HCT116 (cell line): Measurements from ENCODE around the gene BBS4. TPM values are rescaled to one million over a fixed set of nuclear protein-coding genes. Genes with fewer than 3 reads are reported as not detected.

Source experiments
- ATAC-seq: fragments of 200-7000 bp; cut with Tn5 transposase; 2 replicates; pipeline ENCODE4 v1.9.1; 2020; ENCODE audit warnings: mild to moderate bottlenecking, moderate library complexity
- BruUV-seq: library from RNA; stranded (reverse); fragments of 400-500 nt; replicated peaks from 2 replicates; lab custom pipeline; 2021; lab: Mats Ljungman, UMichigan
- CTCF ChIA-PET: fragments of 300-600 bp; sonication (Branson Sonifier 250); formaldehyde crosslinking; loops from one replicate; lab custom pipeline; 2021; ENCODE audit warnings: antibody characterized with exemption; lab: Charles Lee
- POLR2A ChIA-PET: fragments of 300-600, 350-600 bp; sonication (Branson Sonifier 250); formaldehyde crosslinking; loops from one replicate; lab custom pipeline; 2021; ENCODE audit warnings: antibody characterized with exemption; lab: Charles Lee
- RAD21 ChIA-PET, 2 experiments: fragments of 300-600 bp; sonication (Branson Sonifier 250); formaldehyde crosslinking; loops; one replicate each; lab custom pipeline; 2023; ENCODE audit warnings: low total read pairs in 2 of 2; ENCODE audit not compliant: uncharacterized antibody in 2 of 2, unreplicated experiment in 2 of 2, low non-redundant PET in 1 of 2; lab: Charles Lee
- DNase-seq: peaks from one replicate; pipeline ENCODE4 v3.0.0-alpha.2; 2010; ENCODE audit warnings: low read depth, low spot score
- H2AFZ ChIP-seq: fragments of 200-600 bp; shearing (Covaris generic), sonication (generic); 2 replicates; pipeline ENCODE4 v1.6.1; 2017; ENCODE audit warnings: low read depth, mixed run types, mixed read lengths, antibody characterized with exemption, low read length; ENCODE audit not compliant: poor library complexity, severe bottlenecking
- H3K27ac ChIP-seq: 2 replicates; pipeline ENCODE4 v1.5.1; 2012; ENCODE audit warnings: low read depth, low read length
- H3K27me3 ChIP-seq: fragments of 200-600 bp; sonication (generic); 2 replicates; pipeline ENCODE4 v1.6.1; 2016; ENCODE audit warnings: mixed run types, low read length, mixed read lengths; ENCODE audit not compliant: insufficient read depth
- H3K36me3 ChIP-seq, 2 experiments: fragments of 200-500 bp in 1 of 2; fragments of 200-600 bp in 1 of 2; sonication (Bioruptor generic) in 1 of 2; sonication (generic) in 1 of 2; 2 replicates each; pipeline versions ENCODE4 v1.5.1 to v1.6.1; 2014 to 2016; ENCODE audit warnings: low read length in 2 of 2, inconsistent platforms in 1 of 2, mixed read lengths in 1 of 2, mixed run types in 1 of 2; ENCODE audit not compliant: insufficient read depth in 2 of 2, control insufficient read depth in 1 of 2
- H3K4me1 ChIP-seq, 2 experiments: fragments of 200-600 bp in 1 of 2; sonication (generic) in 1 of 2; 2 replicates each; pipeline versions ENCODE4 v1.5.1 to v1.6.1; 2012 to 2017; ENCODE audit warnings: low read length in 2 of 2, inconsistent platforms in 1 of 2, mild to moderate bottlenecking in 1 of 2, mixed read lengths in 1 of 2, mixed run types in 1 of 2, moderate library complexity in 1 of 2; ENCODE audit not compliant: insufficient read depth in 2 of 2, control insufficient read depth in 1 of 2
- H3K4me2 ChIP-seq: fragments of 200-600 bp; sonication (generic); 2 replicates; pipeline ENCODE4 v1.6.1; 2017; ENCODE audit warnings: mixed run types, low read length, mixed read lengths
- H3K4me3 ChIP-seq, 2 experiments: fragments of 200-600 bp in 1 of 2; sonication (generic) in 1 of 2; replicated peaks in 1 of 2; 2 replicates each; pipeline ENCODE4 v1.5.1; 2011 to 2016; ENCODE audit warnings: low read length in 2 of 2, control low read depth in 1 of 2, low read depth in 1 of 2, mild to moderate bottlenecking in 1 of 2, mixed read lengths in 1 of 2, mixed run types in 1 of 2
- H3K79me2 ChIP-seq: fragments of 200-600 bp; sonication (generic); 2 replicates; pipeline ENCODE4 v1.6.1; 2017; ENCODE audit warnings: mild to moderate bottlenecking, mixed run types, low read length, moderate library complexity, mixed read lengths; ENCODE audit not compliant: insufficient read depth
- H3K9ac ChIP-seq: fragments of 200-600 bp; sonication (generic); 2 replicates; pipeline ENCODE4 v1.6.1; 2016; ENCODE audit warnings: low read length, mixed read lengths
- H3K9me2 ChIP-seq: fragments of 200-600 bp; sonication (generic), shearing (Covaris generic); 2 replicates; pipeline ENCODE4 v1.6.1; 2017; ENCODE audit warnings: mixed run types, mild to moderate bottlenecking, moderate library complexity; ENCODE audit not compliant: insufficient read depth
- H3K9me3 ChIP-seq, 2 experiments: fragments of 200-500 bp in 1 of 2; fragments of 200-600 bp in 1 of 2; sonication (Bioruptor generic) in 1 of 2; sonication (generic) in 1 of 2; 2 replicates each; pipeline ENCODE4 v1.6.1; 2014 to 2017; ENCODE audit warnings: low read length in 2 of 2, mixed read lengths in 2 of 2, inconsistent platforms in 1 of 2, low read depth in 1 of 2, mild to moderate bottlenecking in 1 of 2, mixed run types in 1 of 2, moderate library complexity in 1 of 2; ENCODE audit not compliant: control insufficient read depth in 1 of 2, insufficient read depth in 1 of 2
- H4K20me1 ChIP-seq: fragments of 200-600 bp; sonication (generic), shearing (Covaris generic); 2 replicates; pipeline ENCODE4 v1.6.1; 2017; ENCODE audit warnings: mixed run types, mild to moderate bottlenecking, moderate library complexity; ENCODE audit not compliant: insufficient read depth
- CBX3 ChIP-seq: IDR thresholded peaks from 2 replicates; pipeline ENCODE4 v1.6.1; 2012; ENCODE audit warnings: low read depth
- CEBPB ChIP-seq: IDR thresholded peaks from 2 replicates; pipeline ENCODE4 v1.6.1; 2012; ENCODE audit warnings: low read depth
- CTCF ChIP-seq, 3 experiments: fragments of 200-600 bp in 1 of 3; sonication (generic) in 1 of 3; IDR thresholded peaks in 2 of 3; conservative IDR thresholded peaks in 1 of 3; 2 replicates each; pipeline ENCODE4 v1.5.1; 2012 to 2017; ENCODE audit warnings: low read depth in 2 of 3, low read length in 2 of 3, antibody characterized with exemption in 1 of 3, borderline replicate concordance in 1 of 3, control low read depth in 1 of 3, mild to moderate bottlenecking in 1 of 3, mixed read lengths in 1 of 3, mixed run types in 1 of 3, moderate library complexity in 1 of 3; ENCODE audit not compliant: insufficient read depth in 1 of 3
- EGR1 ChIP-seq: IDR thresholded peaks from 2 replicates; pipeline ENCODE4 v1.6.1; 2012; ENCODE audit warnings: low read depth
- ELF1 ChIP-seq: IDR thresholded peaks from 2 replicates; pipeline ENCODE4 v1.6.1; 2012; ENCODE audit warnings: low read depth, borderline replicate concordance
- EZH2 ChIP-seq: fragments of 200-600 bp; sonication (generic); IDR thresholded peaks from 2 replicates; pipeline ENCODE4 v1.6.1; 2017; ENCODE audit warnings: antibody characterized with exemption, mixed run types
- FOSL1 ChIP-seq: IDR thresholded peaks from 2 replicates; pipeline ENCODE4 v1.6.1; 2012; ENCODE audit warnings: low read depth
- JUND ChIP-seq: IDR thresholded peaks from 2 replicates; pipeline ENCODE4 v1.6.1; 2012
- MAX ChIP-seq: IDR thresholded peaks from 2 replicates; pipeline ENCODE4 v1.6.1; 2012
- POLR2A ChIP-seq: IDR thresholded peaks from 2 replicates; pipeline ENCODE4 v1.7.0; 2011; ENCODE audit warnings: borderline replicate concordance; ENCODE audit not compliant: insufficient read depth, insufficient read length; ENCODE audit errors: extremely low read depth
- RAD21 ChIP-seq: IDR thresholded peaks from 2 replicates; pipeline ENCODE4 v1.6.1; 2012; ENCODE audit warnings: low read depth, mild to moderate bottlenecking
- ZBTB33 ChIP-seq: IDR thresholded peaks from 2 replicates; pipeline ENCODE4 v1.6.1; 2011; ENCODE audit warnings: mild to moderate bottlenecking, low read length, moderate library complexity; ENCODE audit not compliant: insufficient replicate concordance; ENCODE audit errors: extremely low read depth
- ZFX ChIP-seq: fragments of 450-650 bp; IDR thresholded peaks from 2 replicates; pipeline ENCODE4 v1.6.1; 2017
- ZNF274 ChIP-seq: fragments of 200-500 bp; sonication (Bioruptor generic); IDR thresholded peaks from 2 replicates; pipeline ENCODE4 v1.6.1; 2014; ENCODE audit warnings: mild to moderate bottlenecking, low read depth, low read length, inconsistent platforms
- intact Hi-C: fragments of 100-400 bp; cut with micrococcal nuclease; formaldehyde crosslinking; loops from 2 replicates; pipeline ENCODE4 v1.10.0; 2022
- total RNA-seq: library from RNA; stranded (reverse); gene quantifications from one replicate; pipeline ENCODE4 v1.2.1, GENCODE V29; 2021; ENCODE audit not compliant: unreplicated experiment

Gene BBS4
- total RNA-seq, 1 experiment from 2014 or later, result 10.0 TPM

- no peak for TF ChIP-seq ZBTB33
These were observed 14.5 kb upstream of the BBS4 start (continued) for GRCh38 chr15:72671525-72671924.

- BruUV-seq, result no TSS peak
- no peak overlapping the region for H3K4me3 ChIP-seq
- H3K9ac ChIP-seq, result no peak overlapping the region
- no peaks in the 10 kb centered on the region for H4K20me1 ChIP-seq
- TF ChIP-seq MAX, result no peak
- no peak for TF ChIP-seq CEBPB
- no peak for TF ChIP-seq CTCF (IDR thresholded peaks at IDR 0.05 in 2 of 3, conservative IDR thresholded peaks at IDR 0.05 in 1 of 3; ENCODE audit: borderline replicate concordance in 1 of 3, insufficient read depth in 1 of 3, low read depth in 2 of 3, low read length in 2 of 3)
- TF ChIP-seq CBX3, result no peak
- no peak for TF ChIP-seq ZFX
- no peak for TF ChIP-seq FOSL1
- no peak for TF ChIP-seq EGR1
- TF ChIP-seq JUND, result no peak
- TF ChIP-seq ELF1, result no peak
- no peak for TF ChIP-seq RAD21
- TF ChIP-seq EZH2, result no peak
- no peak for TF ChIP-seq ZNF274
- no peak for TF ChIP-seq POLR2A
- TF ChIP-seq, all 23 proteins: peak for 0
- CTCF ChIA-PET, result no interaction called here
- Histone ChIP-seq H2AFZ (no peak overlapping the region), H3K27ac (no peak overlapping the region), H3K9me2 (no peaks in the 10 kb centered on the region), H3K4me1 (no peaks in the 10 kb centered on the region), H3K79me2 (no peaks in the 10 kb centered on the region), H3K4me2 (no peak overlapping the region), H3K27me3 (peaks cover 18% of the 10 kb centered on the region), H3K36me3 (no peaks in the 10 kb centered on the region), H3K9me3 (no peaks in the 10 kb centered on the region)
- DNase-seq (no peak), ATAC-seq (no peak)
- POLR2A ChIA-PET, result no interaction called here
- RAD21 ChIA-PET, result no interaction called here
- intact Hi-C loops, result no loop called here
These were observed 9.2 kb upstream of the BBS4 start for GRCh38 chr15:72676838-72677237.
